ENCODE results near the gene STX7.

DNA sequence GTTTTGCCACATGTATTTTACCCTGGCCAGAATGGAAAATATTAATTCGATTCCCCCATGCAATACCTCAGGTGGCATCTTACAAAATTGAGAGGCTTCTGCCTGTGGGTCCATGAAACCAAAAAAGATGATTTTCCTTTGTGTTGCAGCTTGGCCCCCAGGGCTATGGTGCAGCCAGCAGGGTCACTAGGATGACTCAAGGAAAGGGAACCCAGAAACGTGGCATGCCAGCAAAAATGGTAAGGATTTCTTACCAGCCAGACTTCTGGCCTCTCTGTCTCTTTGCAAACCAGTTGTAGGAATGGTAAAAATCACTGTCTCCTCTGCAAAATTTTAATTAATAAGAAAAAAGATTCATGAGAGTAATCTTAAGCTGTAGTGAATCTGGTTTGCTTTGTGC is 13.5 kb upstream of the STX7 start:
- TF ChIP-seq EZH2phosphoT487 (IDR thresholded peaks at IDR 0.05; ENCODE audit: insufficient read depth, low read depth) (no peak), EZH2 (IDR thresholded peaks at IDR 0.05; ENCODE audit: insufficient read depth, poor library complexity, severe bottlenecking) (no peak)

Data from GM23248 (cell line).